GM23338 (cell line): ENCODE results near the gene GMPPB. TPM values are rescaled to one million over a fixed set of nuclear protein-coding genes. Genes with fewer than 3 reads are reported as not detected.

ENCODE experiments used
- ATAC-seq: fragments of 200-7000 bp; cut with Tn5 transposase; 3 replicates; pipeline ENCODE4 v1.9.1; 2020
- DNase-seq: peaks from one replicate; pipeline ENCODE4 v3.0.0-alpha.2; 2015; ENCODE audit warnings: low spot score
- H2AFZ ChIP-seq: fragments of 200-600 bp; sonication (generic); 2 replicates; pipeline ENCODE4 v1.8.0; 2016; ENCODE audit warnings: antibody characterized with exemption, mild to moderate bottlenecking, moderate library complexity
- H3F3A ChIP-seq: fragments of 200-600 bp; sonication (generic); replicated peaks from 2 replicates; pipeline ENCODE4 v1.8.0; 2017; ENCODE audit warnings: antibody characterized with exemption, mixed run types, low read depth
- H3K27ac ChIP-seq: fragments of 200-600 bp; sonication (generic); 2 replicates; pipeline ENCODE4 v1.6.1; 2016; ENCODE audit warnings: low read depth
- H3K27me3 ChIP-seq: fragments of 200-600 bp; sonication (generic); 2 replicates; pipeline ENCODE4 v1.8.0; 2016; ENCODE audit warnings: mild to moderate bottlenecking, mixed run types, moderate library complexity; ENCODE audit not compliant: insufficient read depth
- H3K36me3 ChIP-seq: fragments of 200-600 bp; sonication (generic); 2 replicates; pipeline ENCODE4 v1.8.0; 2016; ENCODE audit warnings: mild to moderate bottlenecking; ENCODE audit not compliant: insufficient read depth
- H3K4me1 ChIP-seq: fragments of 200-600 bp; sonication (generic); 2 replicates; pipeline ENCODE4 v1.8.0; 2016; ENCODE audit warnings: mild to moderate bottlenecking, moderate library complexity; ENCODE audit not compliant: insufficient read depth
- H3K4me2 ChIP-seq: fragments of 200-600 bp; sonication (generic); 2 replicates; pipeline ENCODE4 v1.7.1; 2017; ENCODE audit warnings: mixed run types
- H3K4me3 ChIP-seq: fragments of 200-600 bp; sonication (generic); 2 replicates; pipeline ENCODE4 v1.6.1; 2016; ENCODE audit warnings: mixed run types
- H3K79me2 ChIP-seq: fragments of 200-600 bp; sonication (generic); replicated peaks from 2 replicates; pipeline ENCODE4 v1.8.0; 2017; ENCODE audit warnings: mild to moderate bottlenecking; ENCODE audit not compliant: insufficient read depth
- H3K9me2 ChIP-seq: fragments of 200-600 bp; sonication (generic); 2 replicates; pipeline ENCODE4 v1.8.0; 2017; ENCODE audit not compliant: insufficient read depth
- H4K20me1 ChIP-seq: fragments of 200-600 bp; sonication (generic); replicated peaks from 2 replicates; pipeline ENCODE4 v1.8.0; 2017; ENCODE audit warnings: mild to moderate bottlenecking; ENCODE audit not compliant: insufficient read depth
- H3K27ac Mint-ChIP-seq: 2 replicates; pipeline ENCODE4 v1.8.0; 2020; ENCODE audit warnings: inconsistent platforms, mild to moderate bottlenecking, moderate library complexity, mixed read lengths
- H3K27me3 Mint-ChIP-seq: 3 replicates; pipeline ENCODE4 v1.8.0; 2022; ENCODE audit warnings: low read depth, mild to moderate bottlenecking, moderate library complexity, mixed read lengths, inconsistent platforms; ENCODE audit not compliant: insufficient read depth, poor library complexity
- H3K36me3 Mint-ChIP-seq: 3 replicates; pipeline ENCODE4 v1.8.0; 2021; ENCODE audit warnings: low read depth, mild to moderate bottlenecking, inconsistent platforms, moderate library complexity, mixed read lengths
- H3K4me1 Mint-ChIP-seq: 3 replicates; pipeline ENCODE4 v1.8.0; 2020; ENCODE audit warnings: mild to moderate bottlenecking, inconsistent platforms, mixed read lengths
- H3K4me3 Mint-ChIP-seq: 3 replicates; pipeline ENCODE4 v1.8.0; 2021; ENCODE audit warnings: moderate library complexity, mild to moderate bottlenecking, inconsistent platforms, mixed read lengths
- H3K9me3 Mint-ChIP-seq: 3 replicates; pipeline ENCODE4 v1.8.0; 2020; ENCODE audit warnings: moderate library complexity, mild to moderate bottlenecking, inconsistent platforms, mixed read lengths
- CREB1 ChIP-seq: fragments of 250-450 bp; sonication (Bioruptor Pico); IDR thresholded peaks from 2 replicates; pipeline ENCODE4 v1.5.0; 2020; ENCODE audit warnings: low read depth, mild to moderate bottlenecking, moderate library complexity
- EZH2phosphoT487 ChIP-seq: fragments of 200-600 bp; sonication (generic); IDR thresholded peaks from one replicate; pipeline ENCODE4 v1.8.1; 2018; ENCODE audit warnings: antibody characterized with exemption; ENCODE audit not compliant: unreplicated experiment
- JUNB ChIP-seq: IDR thresholded peaks from one replicate; pipeline ENCODE4 v1.6.1; 2016; ENCODE audit warnings: antibody characterized with exemption; ENCODE audit not compliant: unreplicated experiment
- NANOG ChIP-seq: IDR thresholded peaks from 2 replicates; pipeline ENCODE4 v1.6.1; 2016; ENCODE audit warnings: antibody characterized with exemption, borderline replicate concordance
- POLR2AphosphoS5 ChIP-seq: IDR thresholded peaks from 2 replicates; pipeline ENCODE4 v1.6.1; 2016; ENCODE audit warnings: antibody characterized with exemption, low read depth
- ZNF114 ChIP-seq: fragments of 250-450 bp; sonication (Bioruptor Pico); IDR thresholded peaks from 2 replicates; pipeline ENCODE4 v1.5.0; 2020; ENCODE audit warnings: mild to moderate bottlenecking, moderate library complexity
- ZNF331 ChIP-seq: fragments of 250-450 bp; sonication (Bioruptor Pico); IDR thresholded peaks from 2 replicates; pipeline ENCODE4 v1.5.0; 2020; ENCODE audit warnings: low read depth, mild to moderate bottlenecking, moderate library complexity
- polyA plus RNA-seq: library from polyadenylated mRNA; unstranded; fragments of >200 nt; fragmentation: Nextera tagmentation; extraction: Ambion mirVana; gene quantifications from 2 replicates; pipeline ENCODE4 v1.2.1, GENCODE V29; 2016
- total RNA-seq: library from RNA; depleted of rRNA; stranded (reverse); fragments of >200 nt; shearing (Covaris generic); gene quantifications from 2 replicates; pipeline ENCODE4 v1.2.3, GENCODE V29; 2014
- TF ChIP-seq, protein P1 (sequence below): fragments of 250-450 bp; sonication (Bioruptor Pico); IDR thresholded peaks from 2 replicates; pipeline ENCODE4 v1.5.0; 2020; ENCODE audit warnings: mild to moderate bottlenecking, moderate library complexity
- TF ChIP-seq, protein P2 (sequence below): IDR thresholded peaks from one replicate; pipeline ENCODE4 v1.6.1; 2018; ENCODE audit warnings: antibody characterized with exemption; ENCODE audit not compliant: unreplicated experiment
- TF ChIP-seq, protein P3 (sequence below), 2 experiments: fragments of 200-600 bp in 1 of 2; sonication (generic) in 1 of 2; conservative IDR thresholded peaks; 2 replicates each; pipeline versions ENCODE4 v1.5.1 to v1.6.1; 2016 to 2017; ENCODE audit warnings: antibody characterized with exemption in 2 of 2, low read depth in 2 of 2, mild to moderate bottlenecking in 2 of 2, moderate library complexity in 1 of 2
- TF ChIP-seq, protein P4 (sequence below): IDR thresholded peaks from 2 replicates; pipeline ENCODE4 v1.6.1; 2016; ENCODE audit warnings: antibody characterized with exemption

GMPPB gene
- total and polyA plus RNA-seq, 2 experiments from 2014 or later: 10.2 to 36.1 TPM

DNA sequence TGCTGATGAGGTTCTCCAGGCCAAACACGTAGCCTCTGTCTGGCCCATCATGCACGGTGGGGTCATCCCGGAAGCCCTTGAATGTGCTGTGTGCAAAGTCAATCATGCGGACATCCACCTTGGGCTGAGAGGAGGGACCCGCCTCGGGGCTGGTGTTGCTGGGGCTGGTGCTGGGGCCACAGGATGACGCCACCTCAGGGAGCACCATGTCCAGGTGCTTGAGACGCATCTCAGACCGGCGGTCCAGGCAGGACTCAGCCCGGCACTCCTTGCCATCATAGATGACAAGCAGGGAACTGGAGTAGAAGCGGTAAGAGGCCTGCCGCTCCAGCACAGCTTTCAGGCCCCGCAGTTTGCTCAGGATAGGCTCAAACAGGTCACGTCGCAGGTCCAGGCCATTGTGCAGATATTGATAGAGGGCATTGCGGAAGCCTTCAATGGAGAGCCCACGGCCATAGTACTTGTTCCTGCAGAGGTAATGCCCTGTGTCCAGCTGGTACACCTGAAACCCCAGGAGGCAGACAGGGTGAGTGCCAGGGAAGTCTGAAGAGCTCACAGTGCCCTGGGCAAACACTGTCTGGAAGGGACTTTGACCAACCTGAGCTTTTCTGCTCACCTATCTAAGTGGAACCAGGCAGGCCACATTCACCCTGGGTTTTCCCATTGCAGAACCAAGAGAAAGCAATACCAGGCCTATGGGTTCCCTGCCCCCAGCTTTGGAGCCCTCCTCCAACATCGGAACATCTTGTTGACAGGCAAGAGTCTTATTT, 3.6 kb upstream of the GMPPB start:
- H3K9me3 Mint-ChIP-seq: no peaks in the 10 kb centered on the region
- DNase-seq (no peak), ATAC-seq (no peak)
- H3K36me3 ChIP-seq: peaks cover 13% of the 10 kb centered on the region
- peaks cover 11% of the 10 kb centered on the region for H3K27me3 Mint-ChIP-seq
- H2AFZ ChIP-seq: no peak overlapping the region
- H4K20me1 ChIP-seq: peaks cover 4% of the 10 kb centered on the region; the same call in 1 of the 2 replicates
- H3K79me2 ChIP-seq: no peaks in the 10 kb centered on the region; the same call in 1 of the 2 replicates
- no peak overlapping the region for H3K27ac ChIP-seq
- H3K4me2 ChIP-seq: no peak overlapping the region
- peaks cover 18% of the 10 kb centered on the region; the same call in 1 of the 2 replicates for H3F3A ChIP-seq
- H3K4me1 ChIP-seq: no peaks in the 10 kb centered on the region
- H3K27ac Mint-ChIP-seq: no peak overlapping the region
- H3K4me3 Mint-ChIP-seq: no peak overlapping the region
- TF ChIP-seq JUNB: no peak
- TF ChIP-seq, protein P1, sequence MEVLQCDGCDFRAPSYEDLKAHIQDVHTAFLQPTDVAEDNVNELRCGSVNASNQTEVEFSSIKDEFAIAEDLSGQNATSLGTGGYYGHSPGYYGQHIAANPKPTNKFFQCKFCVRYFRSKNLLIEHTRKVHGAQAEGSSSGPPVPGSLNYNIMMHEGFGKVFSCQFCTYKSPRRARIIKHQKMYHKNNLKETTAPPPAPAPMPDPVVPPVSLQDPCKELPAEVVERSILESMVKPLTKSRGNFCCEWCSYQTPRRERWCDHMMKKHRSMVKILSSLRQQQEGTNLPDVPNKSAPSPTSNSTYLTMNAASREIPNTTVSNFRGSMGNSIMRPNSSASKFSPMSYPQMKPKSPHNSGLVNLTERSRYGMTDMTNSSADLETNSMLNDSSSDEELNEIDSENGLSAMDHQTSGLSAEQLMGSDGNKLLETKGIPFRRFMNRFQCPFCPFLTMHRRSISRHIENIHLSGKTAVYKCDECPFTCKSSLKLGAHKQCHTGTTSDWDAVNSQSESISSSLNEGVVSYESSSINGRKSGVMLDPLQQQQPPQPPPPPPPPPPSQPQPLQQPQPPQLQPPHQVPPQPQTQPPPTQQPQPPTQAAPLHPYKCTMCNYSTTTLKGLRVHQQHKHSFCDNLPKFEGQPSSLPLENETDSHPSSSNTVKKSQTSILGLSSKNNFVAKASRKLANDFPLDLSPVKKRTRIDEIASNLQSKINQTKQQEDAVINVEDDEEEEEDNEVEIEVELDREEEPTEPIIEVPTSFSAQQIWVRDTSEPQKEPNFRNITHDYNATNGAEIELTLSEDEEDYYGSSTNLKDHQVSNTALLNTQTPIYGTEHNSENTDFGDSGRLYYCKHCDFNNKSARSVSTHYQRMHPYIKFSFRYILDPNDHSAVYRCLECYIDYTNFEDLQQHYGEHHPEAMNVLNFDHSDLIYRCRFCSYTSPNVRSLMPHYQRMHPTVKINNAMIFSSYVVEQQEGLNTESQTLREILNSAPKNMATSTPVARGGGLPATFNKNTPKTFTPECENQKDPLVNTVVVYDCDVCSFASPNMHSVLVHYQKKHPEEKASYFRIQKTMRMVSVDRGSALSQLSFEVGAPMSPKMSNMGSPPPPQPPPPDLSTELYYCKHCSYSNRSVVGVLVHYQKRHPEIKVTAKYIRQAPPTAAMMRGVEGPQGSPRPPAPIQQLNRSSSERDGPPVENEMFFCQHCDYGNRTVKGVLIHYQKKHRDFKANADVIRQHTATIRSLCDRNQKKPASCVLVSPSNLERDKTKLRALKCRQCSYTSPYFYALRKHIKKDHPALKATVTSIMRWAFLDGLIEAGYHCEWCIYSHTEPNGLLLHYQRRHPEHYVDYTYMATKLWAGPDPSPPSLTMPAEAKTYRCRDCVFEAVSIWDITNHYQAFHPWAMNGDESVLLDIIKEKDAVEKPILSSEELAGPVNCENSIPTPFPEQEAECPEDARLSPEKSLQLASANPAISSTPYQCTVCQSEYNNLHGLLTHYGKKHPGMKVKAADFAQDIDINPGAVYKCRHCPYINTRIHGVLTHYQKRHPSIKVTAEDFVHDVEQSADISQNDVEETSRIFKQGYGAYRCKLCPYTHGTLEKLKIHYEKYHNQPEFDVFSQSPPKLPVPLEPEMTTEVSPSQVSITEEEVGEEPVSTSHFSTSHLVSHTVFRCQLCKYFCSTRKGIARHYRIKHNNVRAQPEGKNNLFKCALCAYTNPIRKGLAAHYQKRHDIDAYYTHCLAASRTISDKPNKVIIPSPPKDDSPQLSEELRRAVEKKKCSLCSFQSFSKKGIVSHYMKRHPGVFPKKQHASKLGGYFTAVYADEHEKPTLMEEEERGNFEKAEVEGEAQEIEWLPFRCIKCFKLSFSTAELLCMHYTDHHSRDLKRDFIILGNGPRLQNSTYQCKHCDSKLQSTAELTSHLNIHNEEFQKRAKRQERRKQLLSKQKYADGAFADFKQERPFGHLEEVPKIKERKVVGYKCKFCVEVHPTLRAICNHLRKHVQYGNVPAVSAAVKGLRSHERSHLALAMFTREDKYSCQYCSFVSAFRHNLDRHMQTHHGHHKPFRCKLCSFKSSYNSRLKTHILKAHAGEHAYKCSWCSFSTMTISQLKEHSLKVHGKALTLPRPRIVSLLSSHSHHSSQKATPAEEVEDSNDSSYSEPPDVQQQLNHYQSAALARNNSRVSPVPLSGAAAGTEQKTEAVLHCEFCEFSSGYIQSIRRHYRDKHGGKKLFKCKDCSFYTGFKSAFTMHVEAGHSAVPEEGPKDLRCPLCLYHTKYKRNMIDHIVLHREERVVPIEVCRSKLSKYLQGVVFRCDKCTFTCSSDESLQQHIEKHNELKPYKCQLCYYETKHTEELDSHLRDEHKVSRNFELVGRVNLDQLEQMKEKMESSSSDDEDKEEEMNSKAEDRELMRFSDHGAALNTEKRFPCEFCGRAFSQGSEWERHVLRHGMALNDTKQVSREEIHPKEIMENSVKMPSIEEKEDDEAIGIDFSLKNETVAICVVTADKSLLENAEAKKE (CRISPR knock-in tag): no peak
- TF ChIP-seq POLR2AphosphoS5: no peak
- no peak for TF ChIP-seq EZH2phosphoT487
- TF ChIP-seq, protein P2, sequence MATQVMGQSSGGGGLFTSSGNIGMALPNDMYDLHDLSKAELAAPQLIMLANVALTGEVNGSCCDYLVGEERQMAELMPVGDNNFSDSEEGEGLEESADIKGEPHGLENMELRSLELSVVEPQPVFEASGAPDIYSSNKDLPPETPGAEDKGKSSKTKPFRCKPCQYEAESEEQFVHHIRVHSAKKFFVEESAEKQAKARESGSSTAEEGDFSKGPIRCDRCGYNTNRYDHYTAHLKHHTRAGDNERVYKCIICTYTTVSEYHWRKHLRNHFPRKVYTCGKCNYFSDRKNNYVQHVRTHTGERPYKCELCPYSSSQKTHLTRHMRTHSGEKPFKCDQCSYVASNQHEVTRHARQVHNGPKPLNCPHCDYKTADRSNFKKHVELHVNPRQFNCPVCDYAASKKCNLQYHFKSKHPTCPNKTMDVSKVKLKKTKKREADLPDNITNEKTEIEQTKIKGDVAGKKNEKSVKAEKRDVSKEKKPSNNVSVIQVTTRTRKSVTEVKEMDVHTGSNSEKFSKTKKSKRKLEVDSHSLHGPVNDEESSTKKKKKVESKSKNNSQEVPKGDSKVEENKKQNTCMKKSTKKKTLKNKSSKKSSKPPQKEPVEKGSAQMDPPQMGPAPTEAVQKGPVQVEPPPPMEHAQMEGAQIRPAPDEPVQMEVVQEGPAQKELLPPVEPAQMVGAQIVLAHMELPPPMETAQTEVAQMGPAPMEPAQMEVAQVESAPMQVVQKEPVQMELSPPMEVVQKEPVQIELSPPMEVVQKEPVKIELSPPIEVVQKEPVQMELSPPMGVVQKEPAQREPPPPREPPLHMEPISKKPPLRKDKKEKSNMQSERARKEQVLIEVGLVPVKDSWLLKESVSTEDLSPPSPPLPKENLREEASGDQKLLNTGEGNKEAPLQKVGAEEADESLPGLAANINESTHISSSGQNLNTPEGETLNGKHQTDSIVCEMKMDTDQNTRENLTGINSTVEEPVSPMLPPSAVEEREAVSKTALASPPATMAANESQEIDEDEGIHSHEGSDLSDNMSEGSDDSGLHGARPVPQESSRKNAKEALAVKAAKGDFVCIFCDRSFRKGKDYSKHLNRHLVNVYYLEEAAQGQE: no peak
- no peak for TF ChIP-seq CREB1
- no peak for TF ChIP-seq ZNF331 (CRISPR knock-in tag)
- TF ChIP-seq, protein P3, sequence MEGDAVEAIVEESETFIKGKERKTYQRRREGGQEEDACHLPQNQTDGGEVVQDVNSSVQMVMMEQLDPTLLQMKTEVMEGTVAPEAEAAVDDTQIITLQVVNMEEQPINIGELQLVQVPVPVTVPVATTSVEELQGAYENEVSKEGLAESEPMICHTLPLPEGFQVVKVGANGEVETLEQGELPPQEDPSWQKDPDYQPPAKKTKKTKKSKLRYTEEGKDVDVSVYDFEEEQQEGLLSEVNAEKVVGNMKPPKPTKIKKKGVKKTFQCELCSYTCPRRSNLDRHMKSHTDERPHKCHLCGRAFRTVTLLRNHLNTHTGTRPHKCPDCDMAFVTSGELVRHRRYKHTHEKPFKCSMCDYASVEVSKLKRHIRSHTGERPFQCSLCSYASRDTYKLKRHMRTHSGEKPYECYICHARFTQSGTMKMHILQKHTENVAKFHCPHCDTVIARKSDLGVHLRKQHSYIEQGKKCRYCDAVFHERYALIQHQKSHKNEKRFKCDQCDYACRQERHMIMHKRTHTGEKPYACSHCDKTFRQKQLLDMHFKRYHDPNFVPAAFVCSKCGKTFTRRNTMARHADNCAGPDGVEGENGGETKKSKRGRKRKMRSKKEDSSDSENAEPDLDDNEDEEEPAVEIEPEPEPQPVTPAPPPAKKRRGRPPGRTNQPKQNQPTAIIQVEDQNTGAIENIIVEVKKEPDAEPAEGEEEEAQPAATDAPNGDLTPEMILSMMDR (conservative IDR thresholded peaks at IDR 0.05; ENCODE audit: low read depth in 2 of 2): no peak
- TF ChIP-seq NANOG: no peak
- TF ChIP-seq ZNF114 (CRISPR knock-in tag): no peak
- TF ChIP-seq, protein P4, sequence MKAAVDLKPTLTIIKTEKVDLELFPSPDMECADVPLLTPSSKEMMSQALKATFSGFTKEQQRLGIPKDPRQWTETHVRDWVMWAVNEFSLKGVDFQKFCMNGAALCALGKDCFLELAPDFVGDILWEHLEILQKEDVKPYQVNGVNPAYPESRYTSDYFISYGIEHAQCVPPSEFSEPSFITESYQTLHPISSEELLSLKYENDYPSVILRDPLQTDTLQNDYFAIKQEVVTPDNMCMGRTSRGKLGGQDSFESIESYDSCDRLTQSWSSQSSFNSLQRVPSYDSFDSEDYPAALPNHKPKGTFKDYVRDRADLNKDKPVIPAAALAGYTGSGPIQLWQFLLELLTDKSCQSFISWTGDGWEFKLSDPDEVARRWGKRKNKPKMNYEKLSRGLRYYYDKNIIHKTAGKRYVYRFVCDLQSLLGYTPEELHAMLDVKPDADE: no peak
- no peaks in the 10 kb centered on the region for H3K9me2 ChIP-seq
- H3K27me3 ChIP-seq: no peaks in the 10 kb centered on the region
- peaks cover 26% of the 10 kb centered on the region; the same call in 2 of the 3 replicates for H3K36me3 Mint-ChIP-seq
- H3K4me1 Mint-ChIP-seq: peaks cover 6% of the 10 kb centered on the region; the same call in 1 of the 3 replicates
- H3K4me3 ChIP-seq: no peak overlapping the region
